GM12891 (cell line): Measurements from ENCODE around the gene HCN2.

Experiments
- POLR2A ChIP-seq: IDR thresholded peaks from 2 replicates; pipeline ENCODE4 v1.6.1; 2011; ENCODE audit warnings: low read depth, low read length, control low read depth
- POLR2AphosphoS5 ChIP-seq: IDR thresholded peaks from 2 replicates; pipeline ENCODE4 v1.6.1; 2011; ENCODE audit warnings: low read depth, low read length, control low read depth
- POU2F2 ChIP-seq: IDR thresholded peaks from 2 replicates; pipeline ENCODE4 v1.6.1; 2011; ENCODE audit warnings: low read depth, mild to moderate bottlenecking, control low read depth, low read length, moderate library complexity

DNA sequence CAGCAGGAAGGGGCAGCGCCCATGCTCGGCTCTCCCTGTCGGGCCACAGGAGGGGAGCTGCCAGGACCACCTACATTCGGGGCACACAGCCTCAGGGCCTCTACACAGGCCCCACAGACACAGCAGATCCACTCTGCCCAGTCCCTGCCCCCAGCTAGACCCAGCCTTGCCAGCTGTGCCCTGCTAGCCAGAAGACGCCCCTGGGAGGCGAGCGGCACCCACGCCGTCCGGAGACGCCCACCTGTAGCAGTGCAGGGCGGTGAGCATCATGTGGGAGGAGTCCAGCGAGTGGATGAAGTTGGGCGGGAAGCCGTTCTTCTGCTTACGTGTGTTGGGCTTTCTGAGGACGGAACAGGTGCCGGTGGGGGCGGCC is 28.6 kb downstream of the HCN2 start:
- TF ChIP-seq POLR2AphosphoS5 (no peak), POLR2A (no peak), POU2F2 (no peak)
